ENCODE results near the gene CREBRF. TPM values are rescaled to one million over a fixed set of nuclear protein-coding genes. Genes with fewer than 3 reads are reported as not detected.
A peak's percentile ranks its signal among the peaks of the same experiment; 100 is the strongest.

CREBRF gene
- total and polyA plus RNA-seq, 2 donors (not counting 1 experiment from before 2014, with no cell fraction given): 29.7 to 89.7 TPM

DNA sequence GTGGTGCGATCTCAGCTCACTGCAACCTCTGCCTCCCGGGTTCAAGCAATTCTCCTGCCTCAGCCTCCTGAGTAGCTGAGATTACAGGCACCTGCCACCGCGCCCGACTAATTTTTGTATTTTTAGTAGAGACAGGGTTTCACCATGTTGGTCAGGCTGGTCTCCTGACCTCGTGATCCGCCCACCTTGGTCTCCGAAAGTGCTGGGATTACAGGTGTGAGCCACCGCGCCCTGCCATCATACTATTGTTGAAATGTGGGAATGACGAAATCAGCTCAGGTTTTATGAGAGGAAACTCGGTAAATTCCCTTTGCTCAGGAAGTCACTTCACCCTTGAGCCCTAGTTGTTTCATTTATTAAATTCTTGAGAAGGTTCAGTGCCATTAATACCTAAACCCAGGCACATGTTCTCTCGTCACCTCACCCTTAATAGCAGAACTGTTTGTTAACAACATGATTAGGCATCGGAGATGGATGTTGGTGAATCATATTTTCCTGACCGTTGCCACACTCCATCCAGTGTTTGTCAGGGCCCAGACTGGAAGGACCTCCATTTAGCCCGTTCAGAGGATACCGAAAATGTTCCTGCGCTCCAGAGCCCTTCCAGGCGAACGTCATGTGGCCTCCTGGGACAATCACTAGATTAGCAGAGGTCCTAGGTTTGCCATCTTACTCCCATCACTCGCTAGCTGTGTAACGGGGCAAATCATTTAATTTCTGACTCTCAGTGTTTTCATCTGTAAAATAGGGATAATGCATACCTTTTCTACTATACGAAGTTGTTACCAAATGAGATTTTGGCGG lies 20.0 kb upstream of the CREBRF start:
- H3K4me3 ChIP-seq (ENCODE audit: control extremely low read depth in 1 of 5, extremely low read depth in 1 of 5, insufficient read depth in 1 of 5, low read depth in 2 of 5, low read length in 4 of 5): peak overlapping the region in 4 of 5 experiments; percentile 38 to 75 (median 57)
- WGBS (ENCODE audit: insufficient coverage): 52% methylated on average over 11 of the region's 24 CpGs
- H3K9me3 ChIP-seq (ENCODE audit: control extremely low read depth in 1 of 3, control insufficient read depth in 2 of 3, insufficient read depth in 1 of 3, low read length in 2 of 3): no peaks in the 10 kb centered on the region
- H3K9me3 Mint-ChIP-seq (ENCODE audit: insufficient read depth): no peaks in the 10 kb centered on the region
- peak overlapping the region; percentile 84 for H3K4me2 ChIP-seq (replicated peaks; ENCODE audit: low read depth, low read length, poor library complexity, severe bottlenecking)
- no peaks in the 10 kb centered on the region for H3K27me3 Mint-ChIP-seq
- H3K27me3 ChIP-seq (replicated peaks in 1 of 4; ENCODE audit: control extremely low read depth in 1 of 4, control insufficient read depth in 3 of 4, insufficient read depth in 4 of 4, low read length in 3 of 4): no peaks in the 10 kb centered on the region
- H4K20me1 ChIP-seq (ENCODE audit: control insufficient read depth, insufficient read depth, low read length, poor library complexity, severe bottlenecking): no peaks in the 10 kb centered on the region
- peak overlapping the region; percentile 93 for H3K27ac Mint-ChIP-seq
- peak overlapping the region; percentile 77 to 81 for H3K27ac ChIP-seq (ENCODE audit: low read length in 2 of 2)
- peak overlapping the region; percentile 56 for H2AFZ ChIP-seq (ENCODE audit: insufficient read depth, low read depth, low read length, poor library complexity, severe bottlenecking)
- ChIA-PET POLR2A (interaction anchor here (2.1 to 2.3 kb wide), 2 partner anchors 22 to 52 kb away, joined by 8 to 11 read pairs; partner anchors contain the start of gene ATP6V0E1), CTCF (interaction anchor here (1.0 to 1.4 kb wide), 4 partner anchors 21 to 321 kb away, joined by 3 to 6 read pairs (median 4); partner anchors contain the start of gene DUSP1)
- peak overlapping the region; percentile 71 for H3K9ac ChIP-seq (ENCODE audit: low read length)
- H3K36me3 ChIP-seq (replicated peaks in 1 of 2; ENCODE audit: control extremely low read depth in 1 of 2, control insufficient read depth in 1 of 2, extremely low read depth in 1 of 2, insufficient read depth in 2 of 2, low read length in 1 of 2): no peaks in the 10 kb centered on the region
- intact Hi-C loops (cut with micrococcal nuclease): loop anchor here (1.0 to 5.0 kb wide), 2 partner anchors 20 to 54 kb away; partner anchors contain the start of genes ATP6V0E1 and CREBRF
- H3K79me2 ChIP-seq (ENCODE audit: control insufficient read depth, insufficient read depth, low read length): peaks cover 31% of the 10 kb centered on the region
- ATAC-seq (ENCODE audit: low read depth): peak; percentile 8
- H3K4me3 Mint-ChIP-seq: peak overlapping the region; percentile 93
- TF ChIP-seq, protein P1, sequence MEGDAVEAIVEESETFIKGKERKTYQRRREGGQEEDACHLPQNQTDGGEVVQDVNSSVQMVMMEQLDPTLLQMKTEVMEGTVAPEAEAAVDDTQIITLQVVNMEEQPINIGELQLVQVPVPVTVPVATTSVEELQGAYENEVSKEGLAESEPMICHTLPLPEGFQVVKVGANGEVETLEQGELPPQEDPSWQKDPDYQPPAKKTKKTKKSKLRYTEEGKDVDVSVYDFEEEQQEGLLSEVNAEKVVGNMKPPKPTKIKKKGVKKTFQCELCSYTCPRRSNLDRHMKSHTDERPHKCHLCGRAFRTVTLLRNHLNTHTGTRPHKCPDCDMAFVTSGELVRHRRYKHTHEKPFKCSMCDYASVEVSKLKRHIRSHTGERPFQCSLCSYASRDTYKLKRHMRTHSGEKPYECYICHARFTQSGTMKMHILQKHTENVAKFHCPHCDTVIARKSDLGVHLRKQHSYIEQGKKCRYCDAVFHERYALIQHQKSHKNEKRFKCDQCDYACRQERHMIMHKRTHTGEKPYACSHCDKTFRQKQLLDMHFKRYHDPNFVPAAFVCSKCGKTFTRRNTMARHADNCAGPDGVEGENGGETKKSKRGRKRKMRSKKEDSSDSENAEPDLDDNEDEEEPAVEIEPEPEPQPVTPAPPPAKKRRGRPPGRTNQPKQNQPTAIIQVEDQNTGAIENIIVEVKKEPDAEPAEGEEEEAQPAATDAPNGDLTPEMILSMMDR (IDR thresholded peaks at IDR 0.05): no peak
- H3K4me1 Mint-ChIP-seq: peaks cover 57% of the 10 kb centered on the region
- DNase-seq: peak; percentile 48
- peaks cover 27 to 35% of the 10 kb centered on the region in 2 donors for H3K4me1 ChIP-seq (ENCODE audit: control insufficient read depth in 2 of 2, insufficient read depth in 2 of 2, low read length in 2 of 2)

DNA sequence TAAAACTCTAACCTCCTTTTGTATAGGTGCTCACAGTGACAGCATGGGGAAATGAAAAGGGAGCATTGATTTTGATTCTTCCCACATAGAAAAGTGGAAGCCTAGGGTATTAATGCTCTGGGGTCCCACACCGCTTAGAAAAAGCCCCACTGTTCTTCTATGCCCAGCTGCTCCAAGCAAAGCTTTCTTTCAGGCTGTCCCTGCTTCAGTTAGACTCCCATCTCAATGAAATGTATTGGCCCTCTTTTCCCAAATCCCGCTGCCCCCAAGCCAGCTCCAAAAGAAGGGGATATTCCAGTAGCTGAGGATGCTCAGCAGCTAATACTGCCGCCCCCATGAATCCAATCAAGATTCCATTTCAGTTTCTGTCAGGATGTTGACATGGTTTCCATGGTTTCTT lies 17.0 kb upstream of the CREBRF start:
- peak overlapping the region in 1 of 2 donors; percentile 44 for H3K27ac ChIP-seq (ENCODE audit: low read length in 2 of 2)
- 100% methylated on average over 3 of the region's 3 CpGs for WGBS (ENCODE audit: insufficient coverage)

More for the DNA sequence above, 17.0 kb upstream of the CREBRF start:
- TF ChIP-seq EZH2 (IDR thresholded peaks at IDR 0.05; ENCODE audit: borderline replicate concordance, insufficient read depth, low read depth, low read length, poor library complexity, severe bottlenecking): no peak
- TF ChIP-seq, protein P1 (IDR thresholded peaks at IDR 0.05): no peak
- ATAC-seq (ENCODE audit: low read depth) (no peak), DNase-seq (no peak)
- ChIA-PET POLR2A (no interaction called here), CTCF (interaction anchor here (0.7 to 1.5 kb wide), 2 partner anchors 10 to 941 kb away, joined by 4 to 6 read pairs; no protein-coding TSS in a partner anchor)
- H3K27me3 ChIP-seq (replicated peaks in 1 of 4; ENCODE audit: control extremely low read depth in 1 of 4, control insufficient read depth in 3 of 4, insufficient read depth in 4 of 4, low read length in 3 of 4): no peaks in the 10 kb centered on the region
- no peak overlapping the region for H3K4me3 ChIP-seq (ENCODE audit: control extremely low read depth in 1 of 5, extremely low read depth in 1 of 5, insufficient read depth in 1 of 5, low read depth in 2 of 5, low read length in 4 of 5)
- intact Hi-C loops (cut with micrococcal nuclease): loop anchor here (5.0 kb wide), 1 partner anchor 57 kb away; the partner anchor contains the start of gene ATP6V0E1
- H3K9me3 ChIP-seq (ENCODE audit: control extremely low read depth in 1 of 3, control insufficient read depth in 2 of 3, insufficient read depth in 1 of 3, low read length in 2 of 3): no peaks in the 10 kb centered on the region
- H3K4me1 ChIP-seq (ENCODE audit: control insufficient read depth in 2 of 2, insufficient read depth in 2 of 2, low read length in 2 of 2): peaks cover 27 to 30% of the 10 kb centered on the region in 2 donors
- H3K79me2 ChIP-seq (ENCODE audit: control insufficient read depth, insufficient read depth, low read length): peaks cover 12% of the 10 kb centered on the region
- no peak overlapping the region for H3K4me3 Mint-ChIP-seq
- peak overlapping the region; percentile 83 for H3K27ac Mint-ChIP-seq
- H4K20me1 ChIP-seq (ENCODE audit: control insufficient read depth, insufficient read depth, low read length, poor library complexity, severe bottlenecking): no peaks in the 10 kb centered on the region
- no peak overlapping the region for H3K9ac ChIP-seq (ENCODE audit: low read length)
- H3K4me2 ChIP-seq (replicated peaks; ENCODE audit: low read depth, low read length, poor library complexity, severe bottlenecking): no peak overlapping the region
- no peak overlapping the region for H2AFZ ChIP-seq (ENCODE audit: insufficient read depth, low read depth, low read length, poor library complexity, severe bottlenecking)
- no peaks in the 10 kb centered on the region for H3K27me3 Mint-ChIP-seq
- peaks cover 44% of the 10 kb centered on the region for H3K4me1 Mint-ChIP-seq
- no peaks in the 10 kb centered on the region for H3K9me3 Mint-ChIP-seq (ENCODE audit: insufficient read depth)
- no peaks in the 10 kb centered on the region for H3K36me3 ChIP-seq (replicated peaks in 1 of 2; ENCODE audit: control extremely low read depth in 1 of 2, control insufficient read depth in 1 of 2, extremely low read depth in 1 of 2, insufficient read depth in 2 of 2, low read length in 1 of 2)

All from B cell (primary cell).